Astrocyte of the spinal cord (primary cell): Measurements from ENCODE around the gene TEX54.
"Not testable (repeated sequence)": the region's sequence is repeated elsewhere in the genome, so short reads cannot be mapped to it uniquely, and the experiment has no call there.

ENCODE experiments used
- DNase-seq: peaks from one replicate; pipeline ENCODE4 v3.0.0; 2011; ENCODE audit warnings: low read depth, low spot score
- H3K4me3 ChIP-seq: 2 replicates; pipeline ENCODE4 v1.5.1; 2011; ENCODE audit warnings: low read depth, mild to moderate bottlenecking, low read length, moderate library complexity
- CTCF ChIP-seq: IDR thresholded peaks from 2 replicates; pipeline ENCODE4 v1.5.1; 2012; ENCODE audit warnings: low read depth, mild to moderate bottlenecking, low read length, inconsistent platforms
- in situ Hi-C: cut with HindIII; loops from 2 replicates; pipeline ENCODE4 v1.10.0; 2017; ENCODE audit warnings: low sequenced_read_pairs

Gene TEX54

GRCh38 chr11:62860835-62861563, 28.4 kb upstream of the TEX54 start:
- DNase-seq = no peak
- in situ Hi-C loops = no loop called here
- no peak overlapping the region for H3K4me3 ChIP-seq
- no peak for TF ChIP-seq CTCF

- in situ Hi-C loops, H3K4me3 ChIP-seq, DNase-seq: not testable (repeated sequence)
Measured at GRCh38 chr11:62859281-62859703, 26.7 kb upstream of the TEX54 start.

- in situ Hi-C loops = no loop called here
- TF ChIP-seq CTCF = no peak
- H3K4me3 ChIP-seq = no peak overlapping the region
- no peak for DNase-seq
Measured at GRCh38 chr11:62858201-62858600, 25.6 kb upstream of the TEX54 start.

GRCh38 chr11:62857541-62857982, 24.9 kb upstream of the TEX54 start:
- TF ChIP-seq CTCF = no peak
- DNase-seq = no peak
- in situ Hi-C loops = no loop called here
- no peak overlapping the region for H3K4me3 ChIP-seq

- in situ Hi-C loops = no loop called here
- peak; percentile 28 for DNase-seq
- no peak for TF ChIP-seq CTCF
- H3K4me3 ChIP-seq = peak overlapping the region; percentile 82
Measured at GRCh38 chr11:62856333-62856895, 23.8 kb upstream of the TEX54 start.

- no peak for TF ChIP-seq CTCF
- in situ Hi-C loops = no loop called here
- peak overlapping the region; percentile 82 for H3K4me3 ChIP-seq
- peak; percentile 98 for DNase-seq
Measured at GRCh38 chr11:62855571-62856332, 23.1 kb upstream of the TEX54 start.
